D721Med (cell line): ENCODE measurements around the gene SPTBN5.

ENCODE experiments used
- DNase-seq: peaks from one replicate; pipeline ENCODE4 v3.0.0; 2011; ENCODE audit warnings: low spot score; ENCODE audit not compliant: insufficient read length
- FAIRE-seq: peaks from 2 replicates; lab custom pipeline; 2011; peaks lifted over from hg19 to GRCh38; lab: Jason Lieb, UNC
- CTCF ChIP-seq: IDR thresholded peaks from 2 replicates; pipeline ENCODE4 v1.5.1; 2012; ENCODE audit warnings: mild to moderate bottlenecking, control low read depth; ENCODE audit not compliant: insufficient read depth; ENCODE audit errors: missing control alignments

The SPTBN5 gene

GRCh38 chr15:41866872-41867579 is 26.8 kb downstream of the SPTBN5 start:
- FAIRE-seq (no peak), DNase-seq (no peak)
- TF ChIP-seq CTCF: no peak

GRCh38 chr15:41866263-41866703 is 27.6 kb downstream of the SPTBN5 start:
- TF ChIP-seq CTCF: no peak
- FAIRE-seq (no peak), DNase-seq (no peak)

GRCh38 chr15:41865490-41866055 is 28.3 kb downstream of the SPTBN5 start:
- FAIRE-seq (no peak), DNase-seq (no peak)
- no peak for TF ChIP-seq CTCF

- FAIRE-seq (no peak), DNase-seq (no peak)
- TF ChIP-seq CTCF: no peak
Observed at GRCh38 chr15:41862515-41863116, 31.2 kb downstream of the SPTBN5 start.

GRCh38 chr15:41861736-41862356 is 32.0 kb downstream of the SPTBN5 start:
- FAIRE-seq: no peak
- no peak for TF ChIP-seq CTCF
- DNase-seq: no peak

GRCh38 chr15:41860049-41860828 is 33.6 kb downstream of the SPTBN5 start:
- TF ChIP-seq CTCF: no peak
- DNase-seq (no peak), FAIRE-seq (no peak)
